Esophagus mucosa (tissue), 1 donor: Measurements from ENCODE around the gene PRKG1. TPM values are rescaled to one million over a fixed set of nuclear protein-coding genes. Genes with fewer than 3 reads are reported as not detected.
"Not testable (repeated sequence)": the region's sequence is repeated elsewhere in the genome, so short reads cannot be mapped to it uniquely, and the experiment has no call there.

Experiments used
- ATAC-seq: fragments of 200-7000 bp; cut with Tn5 transposase; one replicate; pipeline ENCODE4 v1.9.1; 2020
- total RNA-seq: library from RNA; stranded (reverse); gene quantifications from one replicate; pipeline ENCODE4 v1.2.4, GENCODE V29; 2023
- donor health status: DM: yes; HTN: yes; CAD: no.

Gene PRKG1
- total RNA-seq, 1 donor from 2014 or later = 0.80 TPM

DNA sequence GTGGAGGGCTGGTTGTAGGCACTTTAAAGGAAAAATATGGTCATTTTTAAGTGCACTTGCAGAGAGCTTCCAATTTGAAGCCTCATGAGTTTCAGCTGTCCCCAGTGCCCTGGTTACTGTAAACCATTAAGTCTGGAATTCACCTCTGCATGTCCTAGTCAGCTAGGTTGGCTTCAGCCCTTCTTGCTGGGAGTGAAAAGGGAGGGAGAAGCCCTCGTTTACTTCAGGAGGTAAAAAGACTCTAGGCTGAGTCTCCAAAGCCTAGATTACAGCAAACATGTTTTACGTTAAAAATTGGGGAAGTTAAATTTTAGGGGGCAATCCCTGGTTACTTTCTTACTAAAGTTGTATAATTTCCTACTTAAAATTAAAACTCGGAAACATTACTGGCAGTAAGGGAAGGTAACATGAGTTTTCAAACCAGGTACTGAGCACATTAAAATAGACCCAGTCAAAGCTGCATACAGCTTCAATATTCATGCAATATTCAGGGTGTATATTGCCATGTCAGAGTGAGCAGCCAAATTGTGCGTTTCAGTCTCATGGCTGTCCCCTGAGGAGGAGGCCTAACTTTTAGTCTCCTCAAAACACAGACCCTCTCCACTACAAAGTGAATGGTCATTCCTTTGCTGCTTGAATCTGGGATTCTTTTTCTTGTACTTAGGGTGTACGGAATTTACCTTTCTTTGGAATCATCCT, 156.7 kb downstream of the PRKG1 start:
- ATAC-seq = no peak

GRCh38 chr10:51231754-51232153, 157.5 kb downstream of the PRKG1 start:
- ATAC-seq = no peak

GRCh38 chr10:51233337-51234100, 159.2 kb downstream of the PRKG1 start:
- ATAC-seq = no peak

DNA sequence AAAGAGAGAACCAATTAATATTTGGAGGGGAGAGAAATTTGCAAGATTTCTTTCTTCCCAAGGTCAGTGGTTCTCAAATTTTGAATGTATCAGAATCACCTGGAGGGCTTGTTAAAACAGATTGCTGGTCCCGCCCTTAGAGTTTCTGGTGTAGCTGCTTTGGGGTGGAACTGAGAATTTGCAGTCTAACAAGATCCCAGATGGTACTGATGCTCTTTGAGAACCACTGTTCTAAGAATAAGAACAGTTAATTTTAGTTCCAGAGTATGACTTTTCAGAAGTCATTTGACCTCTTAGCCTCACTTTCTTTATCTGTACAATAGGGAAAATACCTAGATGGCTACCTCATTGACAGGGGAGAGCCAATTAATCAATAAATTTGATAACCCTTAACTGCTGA, 161.6 kb downstream of the PRKG1 start:
- no peak for ATAC-seq

- no peak for ATAC-seq
Observed at GRCh38 chr10:51239006-51239405, 164.7 kb downstream of the PRKG1 start.

DNA sequence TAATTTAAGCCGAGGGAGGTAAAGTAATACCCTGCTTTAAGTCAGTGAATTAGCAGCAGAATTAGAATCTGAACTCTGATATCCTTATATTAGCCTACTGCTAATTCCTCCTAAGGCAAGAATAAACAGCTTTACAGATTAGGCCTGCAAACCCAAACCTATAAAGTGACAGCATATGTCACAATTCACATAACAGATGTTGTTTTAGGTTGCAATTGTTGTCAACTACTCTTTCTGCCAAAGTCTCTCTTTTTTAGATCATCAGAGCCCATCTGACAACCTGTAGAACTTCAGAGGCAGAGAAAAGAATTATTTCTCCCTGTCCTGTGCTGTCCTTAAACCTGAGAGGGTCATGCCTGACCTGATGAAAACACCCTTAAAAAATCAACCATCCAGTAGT, 167.2 kb downstream of the PRKG1 start:
- ATAC-seq = no peak

DNA sequence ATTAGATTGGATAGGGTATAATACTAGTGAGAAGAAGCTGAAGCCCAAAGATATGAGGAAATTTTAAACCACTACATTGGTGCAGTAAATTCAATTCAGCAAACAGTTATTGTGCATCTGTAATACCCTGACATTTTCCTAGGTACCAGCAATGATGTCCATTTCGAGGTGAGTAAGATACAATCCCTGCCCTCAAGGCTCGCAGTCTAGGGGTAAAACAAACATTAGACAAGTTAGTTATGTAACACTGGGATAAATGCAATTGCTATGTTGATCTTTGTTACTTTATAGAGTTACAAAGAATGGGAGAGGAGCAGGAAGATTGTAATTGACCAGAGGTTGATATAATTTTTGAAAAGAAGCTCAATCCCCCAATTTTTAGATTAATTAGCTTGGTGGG, 168.1 kb downstream of the PRKG1 start:
- no peak for ATAC-seq

DNA sequence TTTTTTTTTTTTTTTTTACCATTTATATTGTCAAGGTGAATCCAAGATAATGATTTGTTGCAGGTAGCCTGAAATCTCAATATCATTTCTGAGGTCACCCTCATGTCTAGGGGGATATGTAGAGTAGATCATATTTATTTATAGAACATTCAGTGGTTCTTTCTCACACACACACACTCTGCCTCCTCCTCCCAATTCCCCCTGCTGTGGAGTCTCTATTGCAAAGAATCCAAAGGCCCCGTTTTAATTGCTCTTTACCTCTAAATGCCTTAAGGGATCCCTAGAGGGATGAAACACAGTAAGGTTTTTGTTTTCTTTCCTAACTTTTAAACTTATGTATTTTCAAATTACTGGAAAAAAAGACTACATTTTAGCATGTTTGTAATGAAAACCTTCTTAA, 170.0 kb downstream of the PRKG1 start:
- no peak for ATAC-seq

DNA sequence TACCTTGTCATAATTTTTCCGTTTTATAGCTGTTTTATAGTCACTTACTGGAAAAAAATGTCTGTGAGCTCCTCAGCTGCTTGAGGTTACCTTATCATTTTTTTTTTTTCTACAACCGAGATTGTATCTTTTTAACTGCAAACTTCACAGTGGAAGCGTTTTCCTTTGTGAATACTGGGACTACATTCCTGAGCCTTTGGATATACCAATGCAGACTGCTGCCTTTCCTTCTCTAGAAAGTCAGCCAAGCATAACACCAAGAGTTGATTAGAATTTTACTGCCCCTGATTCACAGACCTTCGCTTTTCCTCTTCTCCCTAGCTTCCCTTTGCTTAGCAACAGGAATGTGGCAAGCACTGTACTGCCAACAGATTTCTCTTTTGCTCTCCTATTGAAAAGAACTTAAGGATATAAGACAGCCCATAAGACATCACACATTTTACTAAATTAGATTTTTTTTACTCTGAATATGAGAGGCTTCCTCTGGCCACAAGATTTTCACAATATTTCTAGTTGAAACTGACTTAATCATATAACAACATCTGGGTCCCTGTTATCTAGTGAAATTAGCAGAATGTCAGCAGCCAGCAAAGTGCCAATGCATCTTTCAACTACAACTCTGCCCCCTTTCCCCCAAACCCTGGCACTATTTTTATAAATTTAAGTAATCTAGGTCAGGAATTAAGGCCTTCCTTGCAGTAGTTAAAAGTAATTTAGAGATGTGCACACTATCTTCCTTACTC, 170.6 kb downstream of the PRKG1 start:
- ATAC-seq = no peak

DNA sequence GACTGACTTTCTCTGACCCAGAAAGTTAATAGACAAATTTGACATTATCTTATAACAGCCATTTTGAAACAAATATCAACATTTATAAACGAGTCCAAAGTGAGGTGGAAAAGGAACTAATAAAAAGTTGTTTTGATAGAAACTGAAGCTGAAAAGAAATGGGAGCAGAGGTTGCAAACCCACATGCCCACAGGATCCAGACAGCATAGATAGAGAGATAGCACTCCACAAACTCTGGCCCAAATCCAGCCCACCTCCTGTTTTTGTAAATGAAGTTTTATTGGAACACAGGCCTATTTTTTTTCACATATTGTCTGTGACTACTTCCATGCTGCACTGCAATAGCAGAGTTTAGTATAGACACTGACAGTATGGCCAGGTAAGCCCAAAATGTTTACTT, 171.9 kb downstream of the PRKG1 start:
- ATAC-seq = no peak

DNA sequence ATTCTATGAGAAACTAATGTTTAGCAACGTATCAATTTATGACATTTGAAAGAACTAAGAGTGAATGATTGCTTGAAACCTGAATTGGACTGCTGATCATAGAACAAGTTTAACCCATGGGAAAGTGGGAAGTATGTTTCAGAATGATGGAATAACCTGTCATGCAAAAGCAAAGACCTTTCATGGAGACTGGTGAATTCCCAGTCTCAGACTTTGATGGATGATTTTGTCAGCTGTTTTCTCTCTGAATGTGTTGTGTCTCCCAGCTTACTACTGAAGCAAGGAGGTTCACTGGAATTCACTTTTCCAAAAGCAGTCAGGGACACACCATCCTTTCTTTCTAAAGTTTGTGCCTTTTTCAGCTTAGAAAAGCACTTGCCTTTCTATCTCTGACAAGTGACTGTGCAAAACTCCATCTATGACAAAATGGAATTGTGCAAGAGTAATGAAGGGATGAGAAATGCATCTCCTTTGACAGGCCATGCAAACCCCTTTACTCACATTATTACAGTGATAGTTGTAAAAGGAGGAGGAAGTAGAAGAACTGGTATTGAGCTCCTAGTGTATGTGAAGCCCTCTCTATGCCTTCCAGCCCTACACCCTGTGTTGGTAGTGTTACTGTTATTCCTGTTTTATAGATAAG, 176.1 kb downstream of the PRKG1 start:
- no peak for ATAC-seq

DNA sequence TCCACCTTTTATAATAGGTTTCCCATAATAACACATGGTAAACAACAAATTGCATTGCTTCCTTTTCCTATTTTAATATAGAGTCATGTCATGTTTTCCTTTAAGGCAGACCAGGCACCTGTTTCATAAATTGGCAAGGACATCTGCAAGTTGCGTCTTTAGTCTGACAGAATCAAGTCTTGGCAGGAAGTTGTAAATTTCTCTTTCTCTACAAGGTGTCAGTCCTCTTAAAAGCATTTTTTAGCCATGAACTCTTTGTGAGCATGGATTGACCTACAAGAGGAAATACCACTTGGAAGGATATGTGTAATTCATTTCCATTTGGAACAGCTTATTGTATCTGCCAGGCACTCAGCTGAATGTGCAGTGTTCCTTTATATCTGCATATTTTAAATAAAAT, 176.8 kb downstream of the PRKG1 start:
- no peak for ATAC-seq

DNA sequence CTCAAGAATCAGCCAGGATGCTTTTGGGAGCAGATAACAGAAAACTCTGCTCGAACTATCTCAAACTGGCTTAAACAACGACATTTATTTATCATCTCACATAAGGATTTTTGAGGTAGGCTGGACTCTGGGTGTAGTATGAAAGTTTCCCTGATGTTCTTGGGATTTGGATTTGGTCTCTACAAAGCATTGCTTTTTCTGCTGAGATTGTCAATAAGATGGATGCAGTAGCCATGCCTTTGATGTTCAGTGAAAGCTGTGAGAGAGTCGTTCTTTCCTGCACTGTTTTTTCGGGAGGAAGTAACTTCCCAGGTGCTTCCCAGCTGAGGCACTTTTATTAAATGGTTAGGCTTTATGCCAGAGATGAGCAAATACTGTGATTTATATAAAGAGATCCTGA, 181.1 kb downstream of the PRKG1 start:
- ATAC-seq = no peak

- ATAC-seq = no peak
Observed at GRCh38 chr10:51257511-51258248, 183.4 kb downstream of the PRKG1 start.

DNA sequence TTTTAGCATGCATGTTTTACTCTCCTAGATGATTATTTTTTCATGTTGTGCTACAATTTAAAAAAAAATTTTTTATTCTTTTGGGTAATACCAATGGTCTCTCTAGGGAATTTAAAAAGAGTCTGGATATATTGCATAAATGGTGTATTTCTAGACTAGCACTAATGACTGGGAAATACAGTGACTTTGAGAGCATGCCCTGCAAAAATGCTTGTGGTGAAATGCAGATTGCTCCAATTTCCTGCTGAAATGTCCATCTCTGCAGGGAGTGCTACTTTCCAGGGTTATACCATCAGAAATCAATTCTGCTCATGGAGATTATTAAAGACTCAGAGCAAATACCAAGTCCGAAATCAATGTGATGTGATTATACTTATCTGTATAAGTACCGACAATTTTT, 186.1 kb downstream of the PRKG1 start:
- ATAC-seq = no peak

DNA sequence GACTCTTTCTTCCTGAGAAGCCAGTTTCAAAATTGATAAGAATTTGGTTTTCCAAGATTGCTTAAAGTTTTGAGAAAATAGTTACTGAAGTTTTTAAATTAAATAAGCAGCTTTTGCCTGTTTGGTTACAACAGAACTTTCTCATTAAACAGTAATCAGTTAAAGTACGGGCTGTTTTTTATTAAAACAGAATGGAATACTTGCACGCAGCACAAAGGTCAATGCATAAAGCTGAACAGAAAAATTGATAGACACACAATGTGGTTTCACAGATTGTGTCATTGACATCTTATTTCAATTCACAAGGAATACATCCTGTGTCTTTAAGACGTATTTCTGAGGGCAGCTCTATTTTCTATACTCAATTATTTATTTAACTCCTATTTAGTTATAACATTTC, 192.2 kb downstream of the PRKG1 start:
- ATAC-seq = no peak

DNA sequence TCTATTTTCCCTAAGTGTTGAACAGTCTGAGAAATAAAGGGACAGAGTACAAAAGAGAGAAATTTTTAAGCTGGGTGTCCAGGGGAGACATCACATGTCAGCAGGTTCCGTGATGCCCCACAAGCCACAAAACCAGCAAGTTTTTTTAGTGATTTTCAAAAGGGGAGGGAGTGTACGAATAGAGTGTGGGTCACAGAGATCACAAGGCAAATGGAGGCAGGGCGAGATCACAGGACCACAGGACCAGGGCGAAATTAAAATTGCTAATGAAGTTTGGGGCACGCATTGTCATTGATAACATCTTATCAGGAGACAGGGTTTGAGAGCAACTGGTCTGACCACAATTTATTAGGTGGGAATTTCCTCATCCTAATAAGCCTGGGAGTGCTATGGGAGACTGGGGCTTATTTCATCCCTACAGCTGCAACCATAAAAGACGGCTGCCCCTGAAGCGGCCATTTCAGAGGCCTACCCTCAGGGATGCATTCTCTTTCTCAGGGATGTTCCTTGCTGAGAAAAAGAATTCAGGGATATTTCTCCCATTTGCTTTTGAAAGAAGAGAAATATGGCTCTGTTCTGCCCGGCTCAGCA, 193.8 kb downstream of the PRKG1 start:
- ATAC-seq = not testable (repeated sequence)

DNA sequence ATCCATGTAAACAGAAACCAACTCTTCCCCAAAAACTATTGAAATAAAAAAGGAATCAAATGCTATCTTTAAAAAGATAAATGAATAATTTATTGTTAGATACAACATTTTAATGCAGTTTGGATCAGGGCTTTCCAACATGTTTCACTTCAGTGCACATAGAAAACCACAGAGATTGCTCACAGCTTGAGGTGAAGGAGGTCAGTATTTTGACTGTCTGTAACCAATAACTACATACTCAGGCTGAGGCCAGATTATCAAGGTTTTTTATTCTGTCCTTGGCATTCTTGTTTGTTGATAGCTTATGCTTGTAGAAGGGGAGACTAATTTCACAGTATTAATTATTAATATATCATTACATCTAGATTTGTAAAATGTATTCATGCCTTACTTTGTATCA, 195.5 kb downstream of the PRKG1 start:
- no peak for ATAC-seq

- ATAC-seq = no peak
Observed at GRCh38 chr10:51270936-51271530, 196.7 kb downstream of the PRKG1 start.

DNA sequence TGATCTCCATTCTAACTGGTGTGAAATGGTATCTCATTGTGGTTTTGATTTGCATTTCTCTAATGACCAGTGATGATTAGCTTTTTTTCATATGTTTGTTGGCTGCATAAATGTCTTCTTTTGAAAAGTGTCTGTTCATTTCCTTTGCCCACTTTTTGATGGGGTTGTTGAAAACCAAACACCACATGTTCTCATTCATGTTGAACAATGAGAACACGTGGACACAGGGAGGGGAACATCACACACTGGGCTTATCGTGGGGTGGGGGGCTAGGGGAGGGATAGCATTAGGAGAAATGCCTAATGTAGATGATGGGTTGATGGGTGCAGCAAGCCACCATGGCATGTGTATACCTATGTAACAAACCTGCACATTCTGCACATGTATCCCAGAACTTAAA, 197.8 kb downstream of the PRKG1 start:
- not testable (repeated sequence) for ATAC-seq

GRCh38 chr10:51272555-51272954, 198.3 kb downstream of the PRKG1 start:
- ATAC-seq = no peak

DNA sequence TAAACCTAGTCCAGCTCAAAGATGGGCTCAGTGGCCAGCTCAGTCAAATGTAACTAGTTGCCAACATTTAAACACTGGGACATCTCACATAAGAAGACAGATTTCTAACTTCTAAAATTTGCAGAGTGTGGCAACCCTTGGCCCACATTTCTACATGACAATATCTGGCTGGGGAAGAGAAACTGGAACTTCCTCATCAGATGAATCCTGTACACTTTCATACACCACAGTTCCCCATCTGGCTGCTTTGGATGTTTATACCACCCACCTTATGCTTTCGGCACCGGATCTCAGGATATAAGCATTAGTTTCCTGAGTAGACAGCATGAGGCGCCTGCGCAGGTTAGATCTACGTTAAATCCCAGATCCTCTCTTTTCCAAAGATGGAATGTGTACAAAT, 199.3 kb downstream of the PRKG1 start:
- ATAC-seq = no peak
